GM23248 (cell line): ENCODE data around the gene PRPH2.

Experiments used
- EZH2 ChIP-seq: fragments of 200-600 bp; sonication (generic); IDR thresholded peaks from 2 replicates; pipeline ENCODE4 v1.6.1; 2018; ENCODE audit warnings: antibody characterized with exemption, mild to moderate bottlenecking; ENCODE audit not compliant: insufficient read depth, poor library complexity, severe bottlenecking
- EZH2phosphoT487 ChIP-seq: fragments of 200-600 bp; sonication (generic); IDR thresholded peaks from 2 replicates; pipeline ENCODE4 v1.6.1; 2018; ENCODE audit warnings: antibody characterized with exemption, moderate library complexity, mild to moderate bottlenecking, low read depth; ENCODE audit not compliant: insufficient read depth

DNA sequence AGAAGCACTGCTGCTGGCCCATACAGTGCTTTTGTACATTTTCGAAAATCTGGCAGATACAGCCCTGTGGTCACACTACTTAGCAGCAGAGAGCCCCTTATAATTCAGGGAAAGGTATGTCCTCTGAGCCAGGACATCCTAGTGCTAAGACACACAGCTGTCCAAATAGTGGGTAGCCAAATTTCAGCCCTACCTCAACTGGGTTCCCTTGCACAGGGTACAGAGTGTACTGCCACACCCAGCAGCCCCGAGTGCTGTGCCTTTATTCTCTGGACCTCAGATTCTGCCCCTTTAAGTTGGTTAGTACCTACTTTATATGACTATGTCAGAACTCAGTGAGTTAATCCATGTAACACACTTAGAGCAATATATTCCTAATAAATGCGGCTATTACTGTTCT is 47.6 kb downstream of the PRPH2 start:
- TF ChIP-seq EZH2 = no peak
- TF ChIP-seq EZH2phosphoT487 = no peak
